ENCODE results near the gene LINGO4. TPM values are rescaled to one million over a fixed set of nuclear protein-coding genes. Genes with fewer than 3 reads are reported as not detected.

Gene LINGO4
- total RNA-seq, 2 donors from 2014 or later: 0.72 TPM; not detected in 1

Other genes with a start within 250 kb of the LINGO4 start
- 10 to 100 TPM; 24.3 to 34.4 TPM for gene SNX27, start 193.4 kb downstream of the LINGO4 start, total RNA-seq
- gene CELF3, start 88.6 kb downstream of the LINGO4 start, total RNA-seq: not detected
- not detected for gene RIIAD1, start 83.9 kb downstream of the LINGO4 start, total RNA-seq
- gene MRPL9, start 41.9 kb downstream of the LINGO4 start, total RNA-seq: 100 to 1,000 TPM; 114 to 143 TPM
- gene TDRKH, start 14.9 kb downstream of the LINGO4 start, total RNA-seq: 10 to 100 TPM; 25.1 to 30.7 TPM
- gene RORC, start 26.4 kb upstream of the LINGO4 start, total RNA-seq: 10 to 100 TPM in 1 of 2 donors, 1 to 10 TPM in 1; 1.4 to 11.3 TPM
- gene C2CD4D, start 34.4 kb upstream of the LINGO4 start, total RNA-seq: 1 to 10 TPM; 1.6 to 2.3 TPM
- not detected for gene THEM5, start 48.3 kb upstream of the LINGO4 start, total RNA-seq
- gene THEM4, start 104.1 kb upstream of the LINGO4 start, total RNA-seq: 10 to 100 TPM; 20.4 to 27.4 TPM
- gene S100A10, start 188.4 kb upstream of the LINGO4 start, total RNA-seq: 100 to 1,000 TPM in 1 of 2 donors, 10 to 100 TPM in 1; 49.2 to 290 TPM
- 100 to 1,000 TPM; 197 to 272 TPM for gene S100A11, start 231.6 kb upstream of the LINGO4 start, total RNA-seq

Data from activated naive CD4-positive, alpha-beta T cell treated with anti-CD3 and anti-CD28 coated beads, Interleukin-2, amount 50 U/mL, for 72 hours (primary cell).